PC-9 (cell line): ENCODE measurements around the gene RAC3.

ENCODE experiments used
- CTCF ChIP-seq: fragments of 200-600 bp; sonication (generic); conservative IDR thresholded peaks from 2 replicates; pipeline ENCODE4 v1.6.1; 2017; ENCODE audit warnings: mixed run types, antibody characterized with exemption, mild to moderate bottlenecking, moderate library complexity
- EZH2 ChIP-seq: fragments of 200-600 bp; sonication (generic); IDR thresholded peaks from 2 replicates; pipeline ENCODE4 v1.8.0; 2017; ENCODE audit warnings: antibody characterized with exemption, low read depth

- TF ChIP-seq CTCF (no peak), EZH2 (no peak)
Measured at GRCh38 chr17:82077617-82078358, 46.3 kb downstream of the RAC3 start.
